Caco-2 (cell line): ENCODE results near the gene HSPG2. TPM values are rescaled to one million over a fixed set of nuclear protein-coding genes. Genes with fewer than 3 reads are reported as not detected.

Experiments used
- BruUV-seq: library from RNA; stranded (reverse); fragments of 400-500 nt; replicated peaks from 2 replicates; lab custom pipeline; 2021; lab: Mats Ljungman, UMichigan
- CTCF ChIA-PET: fragments of 300-600 bp; sonication (Branson Sonifier 250); formaldehyde crosslinking; loops from one replicate; lab custom pipeline; 2022; ENCODE audit warnings: antibody characterized with exemption; lab: Charles Lee
- POLR2A ChIA-PET: fragments of 300-600 bp; sonication (Branson Sonifier 250); formaldehyde crosslinking; loops from one replicate; lab custom pipeline; 2022; ENCODE audit warnings: antibody characterized with exemption; lab: Charles Lee
- DNase-seq, 2 experiments: peaks; one replicate each; pipeline versions ENCODE4 v3.0.0 to v3.0.0-alpha.2; 2020 to 2022
- H3K27me3 ChIP-seq: replicated peaks from 2 replicates; pipeline ENCODE4 v1.6.0; 2011; ENCODE audit warnings: low read length; ENCODE audit not compliant: control insufficient read depth, insufficient read depth
- H3K36me3 ChIP-seq: 2 replicates; pipeline ENCODE4 v1.5.1; 2011; ENCODE audit warnings: low read length; ENCODE audit not compliant: control insufficient read depth, insufficient read depth
- H3K4me1 ChIP-seq: fragments of 250-450 bp; sonication (Bioruptor Pico); 2 replicates; pipeline ENCODE4 v1.5.1; 2020; ENCODE audit warnings: mild to moderate bottlenecking
- H3K4me3 ChIP-seq: 2 replicates; pipeline ENCODE4 v1.5.1; 2011; ENCODE audit warnings: low read depth, mild to moderate bottlenecking, control low read depth, low read length
- H3K9me3 ChIP-seq: fragments of 250-450 bp; sonication (Bioruptor Pico); 2 replicates; pipeline ENCODE4 v1.5.1; 2020; ENCODE audit warnings: mild to moderate bottlenecking, moderate library complexity
- H3K27ac Mint-ChIP-seq: one replicate; pipeline ENCODE4 v1.8.0; 2022; ENCODE audit warnings: mixed read lengths; ENCODE audit not compliant: unreplicated experiment
- H3K27me3 Mint-ChIP-seq: one replicate; pipeline ENCODE4 v1.8.0; 2022; ENCODE audit warnings: mixed read lengths; ENCODE audit not compliant: insufficient read depth, unreplicated experiment
- H3K36me3 Mint-ChIP-seq: one replicate; pipeline ENCODE4 v1.8.0; 2022; ENCODE audit warnings: mild to moderate bottlenecking, mixed read lengths; ENCODE audit not compliant: insufficient read depth, unreplicated experiment
- H3K4me1 Mint-ChIP-seq: one replicate; pipeline ENCODE4 v1.8.0; 2022; ENCODE audit warnings: low read depth, mixed read lengths; ENCODE audit not compliant: unreplicated experiment
- H3K4me3 Mint-ChIP-seq: one replicate; pipeline ENCODE4 v1.8.0; 2022; ENCODE audit warnings: mild to moderate bottlenecking, moderate library complexity, mixed read lengths; ENCODE audit not compliant: unreplicated experiment
- H3K9me3 Mint-ChIP-seq: one replicate; pipeline ENCODE4 v1.8.0; 2022; ENCODE audit warnings: mixed read lengths; ENCODE audit not compliant: unreplicated experiment
- CTCF ChIP-seq, 2 experiments: fragments of 200-600 bp in 1 of 2; IDR thresholded peaks; 1 replicate in 1 of 2; 2 replicates in 1 of 2; pipeline versions ENCODE4 v1.5.1 to v1.8.0; 2011 to 2022; ENCODE audit warnings: antibody characterized with exemption in 1 of 2, control low read depth in 1 of 2, inconsistent platforms in 1 of 2, low read depth in 1 of 2, low read length in 1 of 2, mild to moderate bottlenecking in 1 of 2, moderate library complexity in 1 of 2; ENCODE audit not compliant: insufficient read depth in 1 of 2, severe bottlenecking in 1 of 2, unreplicated experiment in 1 of 2
- intact Hi-C: fragments of 100-400 bp; cut with micrococcal nuclease; formaldehyde crosslinking; loops from one replicate; pipeline ENCODE4 v1.10.0; 2022; ENCODE audit not compliant: unreplicated experiment
- total RNA-seq: library from RNA; stranded (reverse); gene quantifications from 2 replicates; pipeline ENCODE4 v1.2.3, GENCODE V29; 2022

The HSPG2 gene
- total RNA-seq, 1 experiment from 2014 or later, result 237 TPM

GRCh38 chr1:21935393-21935804 is 1.7 kb downstream of the HSPG2 start:
- ChIA-PET CTCF (interaction anchor here (0.6 to 1.3 kb wide), 2 partner anchors 24 to 285 kb away, joined by 3 to 5 read pairs; no protein-coding TSS in a partner anchor), POLR2A (interaction anchor here (1.1 to 3.7 kb wide), 2 partner anchors 13 to 26 kb away, joined by 4 to 23 read pairs; no protein-coding TSS in a partner anchor)
- peaks cover 54% of the 10 kb centered on the region for H3K36me3 Mint-ChIP-seq

GRCh38 chr1:21933397-21934248 is 3.5 kb downstream of the HSPG2 start:
- no TSS peak for BruUV-seq
- Mint-ChIP-seq H3K27me3 (no peaks in the 10 kb centered on the region), H3K36me3 (peaks cover 69% of the 10 kb centered on the region), H3K4me1 (peaks cover 57% of the 10 kb centered on the region), H3K27ac (peak overlapping the region; percentile 63), H3K9me3 (no peaks in the 10 kb centered on the region), H3K4me3 (peak overlapping the region; percentile 90)
- CTCF ChIA-PET, result no interaction called here
- no peaks in the 10 kb centered on the region for H3K9me3 ChIP-seq
- intact Hi-C loops, result no loop called here
- POLR2A ChIA-PET, result interaction anchor here (1.3 kb wide), 1 partner anchor 11 kb away, joined by 6 read pairs; no protein-coding TSS in a partner anchor
- peaks cover 4% of the 10 kb centered on the region; the same call in 1 of the 2 replicates for H3K36me3 ChIP-seq
- H3K27me3 ChIP-seq, result no peaks in the 10 kb centered on the region
- no peak for DNase-seq
- no peak overlapping the region for H3K4me3 ChIP-seq
- peaks cover 69% of the 10 kb centered on the region for H3K4me1 ChIP-seq
- TF ChIP-seq CTCF (IDR thresholded peaks at IDR 0.05; ENCODE audit: insufficient read depth in 1 of 2, low read depth in 1 of 2, low read length in 1 of 2, severe bottlenecking in 1 of 2, unreplicated experiment in 1 of 2), result no peak

More at GRCh38 chr1:21935393-21935804, 1.7 kb downstream of the HSPG2 start:
- peak in 1 of 2 experiments; percentile 70 for DNase-seq
- Mint-ChIP-seq H3K4me1 (peaks cover 49% of the 10 kb centered on the region), H3K9me3 (no peaks in the 10 kb centered on the region), H3K4me3 (peak overlapping the region; percentile 90), H3K27me3 (no peaks in the 10 kb centered on the region), H3K27ac (peak overlapping the region; percentile 63)
- no peak for TF ChIP-seq CTCF (IDR thresholded peaks at IDR 0.05; ENCODE audit: insufficient read depth in 1 of 2, low read depth in 1 of 2, low read length in 1 of 2, severe bottlenecking in 1 of 2, unreplicated experiment in 1 of 2)
- Histone ChIP-seq H3K9me3 (no peaks in the 10 kb centered on the region), H3K36me3 (peaks cover 4% of the 10 kb centered on the region; the same call in 1 of the 2 replicates), H3K27me3 (no peaks in the 10 kb centered on the region), H3K4me1 (peaks cover 59% of the 10 kb centered on the region), H3K4me3 (peak overlapping the region; percentile 93)
- intact Hi-C loops, result loop anchor here (5.0 kb wide), 1 partner anchor 33 kb away; no protein-coding TSS in a partner anchor
- no TSS peak for BruUV-seq

DNA sequence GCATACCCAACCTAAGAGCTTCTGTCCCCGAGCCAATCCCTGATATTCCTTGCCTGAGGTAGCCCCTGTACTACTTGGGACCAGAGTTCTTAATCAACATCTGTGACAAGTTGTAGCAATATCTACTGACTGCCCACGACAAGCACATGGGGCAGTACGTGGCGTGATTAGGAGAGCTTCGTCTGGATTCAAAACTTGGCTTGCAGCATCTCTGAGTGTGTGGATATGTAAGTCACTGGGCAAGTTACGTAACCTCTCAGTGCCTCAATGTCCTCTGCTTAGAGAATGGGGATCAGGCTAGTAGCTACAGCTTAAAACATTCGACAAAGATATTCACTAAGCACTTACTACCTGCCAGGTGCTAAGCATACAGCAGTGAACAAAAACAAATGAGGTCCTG is 5.0 kb downstream of the HSPG2 start:
- Histone ChIP-seq H3K9me3 (no peaks in the 10 kb centered on the region), H3K4me3 (no peak overlapping the region), H3K36me3 (peaks cover 4% of the 10 kb centered on the region; the same call in 1 of the 2 replicates), H3K27me3 (no peaks in the 10 kb centered on the region), H3K4me1 (peaks cover 79% of the 10 kb centered on the region)
- DNase-seq, result no peak
- CTCF ChIA-PET, result no interaction called here
- H3K9me3 Mint-ChIP-seq, result no peaks in the 10 kb centered on the region
- intact Hi-C loops, result no loop called here
- H3K27ac Mint-ChIP-seq, result peak overlapping the region; percentile 63
- TF ChIP-seq CTCF (IDR thresholded peaks at IDR 0.05; ENCODE audit: insufficient read depth in 1 of 2, low read depth in 1 of 2, low read length in 1 of 2, severe bottlenecking in 1 of 2, unreplicated experiment in 1 of 2), result no peak
- no TSS peak for BruUV-seq
- H3K4me3 Mint-ChIP-seq, result peak overlapping the region; percentile 42
- H3K4me1 Mint-ChIP-seq, result peaks cover 45% of the 10 kb centered on the region
- H3K36me3 Mint-ChIP-seq, result peaks cover 76% of the 10 kb centered on the region
- H3K27me3 Mint-ChIP-seq, result no peaks in the 10 kb centered on the region
- POLR2A ChIA-PET, result interaction anchor here (1.8 to 2.4 kb wide), 2 partner anchors 10 to 30 kb away, joined by 4 to 17 read pairs; no protein-coding TSS in a partner anchor
